GM23338 (cell line): Measurements from ENCODE around the gene LMBR1. TPM values are rescaled to one million over a fixed set of nuclear protein-coding genes. Genes with fewer than 3 reads are reported as not detected.

Experiments
- ATAC-seq: fragments of 200-7000 bp; cut with Tn5 transposase; 3 replicates; pipeline ENCODE4 v1.9.1; 2020
- DNase-seq: peaks from one replicate; pipeline ENCODE4 v3.0.0-alpha.2; 2015; ENCODE audit warnings: low spot score
- H2AFZ ChIP-seq: fragments of 200-600 bp; sonication (generic); 2 replicates; pipeline ENCODE4 v1.8.0; 2016; ENCODE audit warnings: antibody characterized with exemption, mild to moderate bottlenecking, moderate library complexity
- H3F3A ChIP-seq: fragments of 200-600 bp; sonication (generic); replicated peaks from 2 replicates; pipeline ENCODE4 v1.8.0; 2017; ENCODE audit warnings: antibody characterized with exemption, mixed run types, low read depth
- H3K27ac ChIP-seq: fragments of 200-600 bp; sonication (generic); 2 replicates; pipeline ENCODE4 v1.6.1; 2016; ENCODE audit warnings: low read depth
- H3K27me3 ChIP-seq: fragments of 200-600 bp; sonication (generic); 2 replicates; pipeline ENCODE4 v1.8.0; 2016; ENCODE audit warnings: mild to moderate bottlenecking, mixed run types, moderate library complexity; ENCODE audit not compliant: insufficient read depth
- H3K36me3 ChIP-seq: fragments of 200-600 bp; sonication (generic); 2 replicates; pipeline ENCODE4 v1.8.0; 2016; ENCODE audit warnings: mild to moderate bottlenecking; ENCODE audit not compliant: insufficient read depth
- H3K4me1 ChIP-seq: fragments of 200-600 bp; sonication (generic); 2 replicates; pipeline ENCODE4 v1.8.0; 2016; ENCODE audit warnings: mild to moderate bottlenecking, moderate library complexity; ENCODE audit not compliant: insufficient read depth
- H3K4me2 ChIP-seq: fragments of 200-600 bp; sonication (generic); 2 replicates; pipeline ENCODE4 v1.7.1; 2017; ENCODE audit warnings: mixed run types
- H3K4me3 ChIP-seq: fragments of 200-600 bp; sonication (generic); 2 replicates; pipeline ENCODE4 v1.6.1; 2016; ENCODE audit warnings: mixed run types
- H3K79me2 ChIP-seq: fragments of 200-600 bp; sonication (generic); replicated peaks from 2 replicates; pipeline ENCODE4 v1.8.0; 2017; ENCODE audit warnings: mild to moderate bottlenecking; ENCODE audit not compliant: insufficient read depth
- H3K9me2 ChIP-seq: fragments of 200-600 bp; sonication (generic); 2 replicates; pipeline ENCODE4 v1.8.0; 2017; ENCODE audit not compliant: insufficient read depth
- H4K20me1 ChIP-seq: fragments of 200-600 bp; sonication (generic); replicated peaks from 2 replicates; pipeline ENCODE4 v1.8.0; 2017; ENCODE audit warnings: mild to moderate bottlenecking; ENCODE audit not compliant: insufficient read depth
- H3K27ac Mint-ChIP-seq: 2 replicates; pipeline ENCODE4 v1.8.0; 2020; ENCODE audit warnings: inconsistent platforms, mild to moderate bottlenecking, moderate library complexity, mixed read lengths
- H3K27me3 Mint-ChIP-seq: 3 replicates; pipeline ENCODE4 v1.8.0; 2022; ENCODE audit warnings: low read depth, mild to moderate bottlenecking, moderate library complexity, mixed read lengths, inconsistent platforms; ENCODE audit not compliant: insufficient read depth, poor library complexity
- H3K36me3 Mint-ChIP-seq: 3 replicates; pipeline ENCODE4 v1.8.0; 2021; ENCODE audit warnings: low read depth, mild to moderate bottlenecking, inconsistent platforms, moderate library complexity, mixed read lengths
- H3K4me1 Mint-ChIP-seq: 3 replicates; pipeline ENCODE4 v1.8.0; 2020; ENCODE audit warnings: mild to moderate bottlenecking, inconsistent platforms, mixed read lengths
- H3K4me3 Mint-ChIP-seq: 3 replicates; pipeline ENCODE4 v1.8.0; 2021; ENCODE audit warnings: moderate library complexity, mild to moderate bottlenecking, inconsistent platforms, mixed read lengths
- H3K9me3 Mint-ChIP-seq: 3 replicates; pipeline ENCODE4 v1.8.0; 2020; ENCODE audit warnings: moderate library complexity, mild to moderate bottlenecking, inconsistent platforms, mixed read lengths
- CREB1 ChIP-seq: fragments of 250-450 bp; sonication (Bioruptor Pico); IDR thresholded peaks from 2 replicates; pipeline ENCODE4 v1.5.0; 2020; ENCODE audit warnings: low read depth, mild to moderate bottlenecking, moderate library complexity
- EZH2 ChIP-seq: fragments of 200-600 bp; sonication (generic); IDR thresholded peaks from one replicate; pipeline ENCODE4 v1.8.0; 2017; ENCODE audit warnings: antibody characterized with exemption, mild to moderate bottlenecking, low read depth; ENCODE audit not compliant: unreplicated experiment
- EZH2phosphoT487 ChIP-seq: fragments of 200-600 bp; sonication (generic); IDR thresholded peaks from one replicate; pipeline ENCODE4 v1.8.1; 2018; ENCODE audit warnings: antibody characterized with exemption; ENCODE audit not compliant: unreplicated experiment
- JUNB ChIP-seq: IDR thresholded peaks from one replicate; pipeline ENCODE4 v1.6.1; 2016; ENCODE audit warnings: antibody characterized with exemption; ENCODE audit not compliant: unreplicated experiment
- NANOG ChIP-seq: IDR thresholded peaks from 2 replicates; pipeline ENCODE4 v1.6.1; 2016; ENCODE audit warnings: antibody characterized with exemption, borderline replicate concordance
- POLR2AphosphoS5 ChIP-seq: IDR thresholded peaks from 2 replicates; pipeline ENCODE4 v1.6.1; 2016; ENCODE audit warnings: antibody characterized with exemption, low read depth
- ZNF114 ChIP-seq: fragments of 250-450 bp; sonication (Bioruptor Pico); IDR thresholded peaks from 2 replicates; pipeline ENCODE4 v1.5.0; 2020; ENCODE audit warnings: mild to moderate bottlenecking, moderate library complexity
- polyA plus RNA-seq: library from polyadenylated mRNA; unstranded; fragments of >200 nt; fragmentation: Nextera tagmentation; extraction: Ambion mirVana; gene quantifications from 2 replicates; pipeline ENCODE4 v1.2.1, GENCODE V29; 2016
- total RNA-seq: library from RNA; depleted of rRNA; stranded (reverse); fragments of >200 nt; shearing (Covaris generic); gene quantifications from 2 replicates; pipeline ENCODE4 v1.2.3, GENCODE V29; 2014
- TF ChIP-seq, protein P1 (sequence below), 2 experiments: fragments of 200-600 bp in 1 of 2; sonication (generic) in 1 of 2; conservative IDR thresholded peaks; 2 replicates each; pipeline versions ENCODE4 v1.5.1 to v1.6.1; 2016 to 2017; ENCODE audit warnings: antibody characterized with exemption in 2 of 2, low read depth in 2 of 2, mild to moderate bottlenecking in 2 of 2, moderate library complexity in 1 of 2
- TF ChIP-seq, protein P2 (sequence below): IDR thresholded peaks from one replicate; pipeline ENCODE4 v1.6.1; 2018; ENCODE audit warnings: antibody characterized with exemption; ENCODE audit not compliant: unreplicated experiment
- TF ChIP-seq, protein P3 (sequence below): IDR thresholded peaks from 2 replicates; pipeline ENCODE4 v1.6.1; 2016; ENCODE audit warnings: antibody characterized with exemption
- TF ChIP-seq, protein P4 (sequence below): fragments of 250-450 bp; sonication (Bioruptor Pico); IDR thresholded peaks from 2 replicates; pipeline ENCODE4 v1.5.0; 2020; ENCODE audit warnings: mild to moderate bottlenecking, moderate library complexity

Gene LMBR1
- total and polyA plus RNA-seq, 2 experiments from 2014 or later, result 21.8 to 90.1 TPM

DNA sequence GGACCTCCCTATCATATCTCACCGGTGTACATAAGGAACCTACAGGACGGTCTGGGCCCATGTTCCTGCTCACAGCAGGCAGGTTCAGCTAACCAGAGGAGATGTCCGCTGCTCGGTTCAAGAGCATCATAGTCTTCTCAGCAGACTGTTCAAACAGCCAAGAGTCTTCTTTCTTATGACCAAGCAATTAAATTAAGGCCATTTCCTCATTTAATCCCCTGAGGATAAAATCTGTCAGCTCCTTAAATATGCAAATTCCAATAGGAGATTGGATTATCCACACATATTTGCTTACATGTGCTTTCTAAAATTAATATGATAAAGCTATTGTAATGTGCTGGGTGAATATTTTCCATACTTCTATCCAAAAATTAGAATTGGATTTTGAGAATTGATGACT lies 59.7 kb downstream of the LMBR1 start:
- Mint-ChIP-seq H3K27me3 (peaks cover 4% of the 10 kb centered on the region), H3K36me3 (peaks cover 7% of the 10 kb centered on the region; the same call in 1 of the 3 replicates)
- no peak for ATAC-seq

More for the DNA sequence above, 59.7 kb downstream of the LMBR1 start:
- Histone ChIP-seq H3F3A (no peaks in the 10 kb centered on the region), H3K36me3 (peaks cover 5% of the 10 kb centered on the region; the same call in 1 of the 2 replicates), H3K79me2 (peaks cover 8% of the 10 kb centered on the region; the same call in 1 of the 2 replicates), H3K4me2 (no peak overlapping the region), H3K27ac (no peak overlapping the region), H3K27me3 (no peaks in the 10 kb centered on the region), H3K4me1 (no peaks in the 10 kb centered on the region), H2AFZ (no peak overlapping the region), H3K9me2 (no peaks in the 10 kb centered on the region), H4K20me1 (peaks cover 11% of the 10 kb centered on the region; the same call in 1 of the 2 replicates), H3K4me3 (no peak overlapping the region)
- Mint-ChIP-seq H3K4me1 (peaks cover 7% of the 10 kb centered on the region; the same call in 2 of the 3 replicates), H3K27ac (no peak overlapping the region), H3K9me3 (no peaks in the 10 kb centered on the region), H3K4me3 (no peak overlapping the region)
- DNase-seq, result no peak
- TF ChIP-seq ZNF114 (CRISPR knock-in tag), result no peak
- TF ChIP-seq, protein P1, sequence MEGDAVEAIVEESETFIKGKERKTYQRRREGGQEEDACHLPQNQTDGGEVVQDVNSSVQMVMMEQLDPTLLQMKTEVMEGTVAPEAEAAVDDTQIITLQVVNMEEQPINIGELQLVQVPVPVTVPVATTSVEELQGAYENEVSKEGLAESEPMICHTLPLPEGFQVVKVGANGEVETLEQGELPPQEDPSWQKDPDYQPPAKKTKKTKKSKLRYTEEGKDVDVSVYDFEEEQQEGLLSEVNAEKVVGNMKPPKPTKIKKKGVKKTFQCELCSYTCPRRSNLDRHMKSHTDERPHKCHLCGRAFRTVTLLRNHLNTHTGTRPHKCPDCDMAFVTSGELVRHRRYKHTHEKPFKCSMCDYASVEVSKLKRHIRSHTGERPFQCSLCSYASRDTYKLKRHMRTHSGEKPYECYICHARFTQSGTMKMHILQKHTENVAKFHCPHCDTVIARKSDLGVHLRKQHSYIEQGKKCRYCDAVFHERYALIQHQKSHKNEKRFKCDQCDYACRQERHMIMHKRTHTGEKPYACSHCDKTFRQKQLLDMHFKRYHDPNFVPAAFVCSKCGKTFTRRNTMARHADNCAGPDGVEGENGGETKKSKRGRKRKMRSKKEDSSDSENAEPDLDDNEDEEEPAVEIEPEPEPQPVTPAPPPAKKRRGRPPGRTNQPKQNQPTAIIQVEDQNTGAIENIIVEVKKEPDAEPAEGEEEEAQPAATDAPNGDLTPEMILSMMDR (conservative IDR thresholded peaks at IDR 0.05; ENCODE audit: low read depth in 2 of 2), result no peak
- no peak for TF ChIP-seq NANOG
- TF ChIP-seq, protein P2, sequence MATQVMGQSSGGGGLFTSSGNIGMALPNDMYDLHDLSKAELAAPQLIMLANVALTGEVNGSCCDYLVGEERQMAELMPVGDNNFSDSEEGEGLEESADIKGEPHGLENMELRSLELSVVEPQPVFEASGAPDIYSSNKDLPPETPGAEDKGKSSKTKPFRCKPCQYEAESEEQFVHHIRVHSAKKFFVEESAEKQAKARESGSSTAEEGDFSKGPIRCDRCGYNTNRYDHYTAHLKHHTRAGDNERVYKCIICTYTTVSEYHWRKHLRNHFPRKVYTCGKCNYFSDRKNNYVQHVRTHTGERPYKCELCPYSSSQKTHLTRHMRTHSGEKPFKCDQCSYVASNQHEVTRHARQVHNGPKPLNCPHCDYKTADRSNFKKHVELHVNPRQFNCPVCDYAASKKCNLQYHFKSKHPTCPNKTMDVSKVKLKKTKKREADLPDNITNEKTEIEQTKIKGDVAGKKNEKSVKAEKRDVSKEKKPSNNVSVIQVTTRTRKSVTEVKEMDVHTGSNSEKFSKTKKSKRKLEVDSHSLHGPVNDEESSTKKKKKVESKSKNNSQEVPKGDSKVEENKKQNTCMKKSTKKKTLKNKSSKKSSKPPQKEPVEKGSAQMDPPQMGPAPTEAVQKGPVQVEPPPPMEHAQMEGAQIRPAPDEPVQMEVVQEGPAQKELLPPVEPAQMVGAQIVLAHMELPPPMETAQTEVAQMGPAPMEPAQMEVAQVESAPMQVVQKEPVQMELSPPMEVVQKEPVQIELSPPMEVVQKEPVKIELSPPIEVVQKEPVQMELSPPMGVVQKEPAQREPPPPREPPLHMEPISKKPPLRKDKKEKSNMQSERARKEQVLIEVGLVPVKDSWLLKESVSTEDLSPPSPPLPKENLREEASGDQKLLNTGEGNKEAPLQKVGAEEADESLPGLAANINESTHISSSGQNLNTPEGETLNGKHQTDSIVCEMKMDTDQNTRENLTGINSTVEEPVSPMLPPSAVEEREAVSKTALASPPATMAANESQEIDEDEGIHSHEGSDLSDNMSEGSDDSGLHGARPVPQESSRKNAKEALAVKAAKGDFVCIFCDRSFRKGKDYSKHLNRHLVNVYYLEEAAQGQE, result no peak
- TF ChIP-seq, protein P3, sequence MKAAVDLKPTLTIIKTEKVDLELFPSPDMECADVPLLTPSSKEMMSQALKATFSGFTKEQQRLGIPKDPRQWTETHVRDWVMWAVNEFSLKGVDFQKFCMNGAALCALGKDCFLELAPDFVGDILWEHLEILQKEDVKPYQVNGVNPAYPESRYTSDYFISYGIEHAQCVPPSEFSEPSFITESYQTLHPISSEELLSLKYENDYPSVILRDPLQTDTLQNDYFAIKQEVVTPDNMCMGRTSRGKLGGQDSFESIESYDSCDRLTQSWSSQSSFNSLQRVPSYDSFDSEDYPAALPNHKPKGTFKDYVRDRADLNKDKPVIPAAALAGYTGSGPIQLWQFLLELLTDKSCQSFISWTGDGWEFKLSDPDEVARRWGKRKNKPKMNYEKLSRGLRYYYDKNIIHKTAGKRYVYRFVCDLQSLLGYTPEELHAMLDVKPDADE, result no peak
- TF ChIP-seq JUNB, result no peak
- TF ChIP-seq EZH2, result no peak
- TF ChIP-seq POLR2AphosphoS5, result no peak
- no peak for TF ChIP-seq EZH2phosphoT487
- TF ChIP-seq, protein P4, sequence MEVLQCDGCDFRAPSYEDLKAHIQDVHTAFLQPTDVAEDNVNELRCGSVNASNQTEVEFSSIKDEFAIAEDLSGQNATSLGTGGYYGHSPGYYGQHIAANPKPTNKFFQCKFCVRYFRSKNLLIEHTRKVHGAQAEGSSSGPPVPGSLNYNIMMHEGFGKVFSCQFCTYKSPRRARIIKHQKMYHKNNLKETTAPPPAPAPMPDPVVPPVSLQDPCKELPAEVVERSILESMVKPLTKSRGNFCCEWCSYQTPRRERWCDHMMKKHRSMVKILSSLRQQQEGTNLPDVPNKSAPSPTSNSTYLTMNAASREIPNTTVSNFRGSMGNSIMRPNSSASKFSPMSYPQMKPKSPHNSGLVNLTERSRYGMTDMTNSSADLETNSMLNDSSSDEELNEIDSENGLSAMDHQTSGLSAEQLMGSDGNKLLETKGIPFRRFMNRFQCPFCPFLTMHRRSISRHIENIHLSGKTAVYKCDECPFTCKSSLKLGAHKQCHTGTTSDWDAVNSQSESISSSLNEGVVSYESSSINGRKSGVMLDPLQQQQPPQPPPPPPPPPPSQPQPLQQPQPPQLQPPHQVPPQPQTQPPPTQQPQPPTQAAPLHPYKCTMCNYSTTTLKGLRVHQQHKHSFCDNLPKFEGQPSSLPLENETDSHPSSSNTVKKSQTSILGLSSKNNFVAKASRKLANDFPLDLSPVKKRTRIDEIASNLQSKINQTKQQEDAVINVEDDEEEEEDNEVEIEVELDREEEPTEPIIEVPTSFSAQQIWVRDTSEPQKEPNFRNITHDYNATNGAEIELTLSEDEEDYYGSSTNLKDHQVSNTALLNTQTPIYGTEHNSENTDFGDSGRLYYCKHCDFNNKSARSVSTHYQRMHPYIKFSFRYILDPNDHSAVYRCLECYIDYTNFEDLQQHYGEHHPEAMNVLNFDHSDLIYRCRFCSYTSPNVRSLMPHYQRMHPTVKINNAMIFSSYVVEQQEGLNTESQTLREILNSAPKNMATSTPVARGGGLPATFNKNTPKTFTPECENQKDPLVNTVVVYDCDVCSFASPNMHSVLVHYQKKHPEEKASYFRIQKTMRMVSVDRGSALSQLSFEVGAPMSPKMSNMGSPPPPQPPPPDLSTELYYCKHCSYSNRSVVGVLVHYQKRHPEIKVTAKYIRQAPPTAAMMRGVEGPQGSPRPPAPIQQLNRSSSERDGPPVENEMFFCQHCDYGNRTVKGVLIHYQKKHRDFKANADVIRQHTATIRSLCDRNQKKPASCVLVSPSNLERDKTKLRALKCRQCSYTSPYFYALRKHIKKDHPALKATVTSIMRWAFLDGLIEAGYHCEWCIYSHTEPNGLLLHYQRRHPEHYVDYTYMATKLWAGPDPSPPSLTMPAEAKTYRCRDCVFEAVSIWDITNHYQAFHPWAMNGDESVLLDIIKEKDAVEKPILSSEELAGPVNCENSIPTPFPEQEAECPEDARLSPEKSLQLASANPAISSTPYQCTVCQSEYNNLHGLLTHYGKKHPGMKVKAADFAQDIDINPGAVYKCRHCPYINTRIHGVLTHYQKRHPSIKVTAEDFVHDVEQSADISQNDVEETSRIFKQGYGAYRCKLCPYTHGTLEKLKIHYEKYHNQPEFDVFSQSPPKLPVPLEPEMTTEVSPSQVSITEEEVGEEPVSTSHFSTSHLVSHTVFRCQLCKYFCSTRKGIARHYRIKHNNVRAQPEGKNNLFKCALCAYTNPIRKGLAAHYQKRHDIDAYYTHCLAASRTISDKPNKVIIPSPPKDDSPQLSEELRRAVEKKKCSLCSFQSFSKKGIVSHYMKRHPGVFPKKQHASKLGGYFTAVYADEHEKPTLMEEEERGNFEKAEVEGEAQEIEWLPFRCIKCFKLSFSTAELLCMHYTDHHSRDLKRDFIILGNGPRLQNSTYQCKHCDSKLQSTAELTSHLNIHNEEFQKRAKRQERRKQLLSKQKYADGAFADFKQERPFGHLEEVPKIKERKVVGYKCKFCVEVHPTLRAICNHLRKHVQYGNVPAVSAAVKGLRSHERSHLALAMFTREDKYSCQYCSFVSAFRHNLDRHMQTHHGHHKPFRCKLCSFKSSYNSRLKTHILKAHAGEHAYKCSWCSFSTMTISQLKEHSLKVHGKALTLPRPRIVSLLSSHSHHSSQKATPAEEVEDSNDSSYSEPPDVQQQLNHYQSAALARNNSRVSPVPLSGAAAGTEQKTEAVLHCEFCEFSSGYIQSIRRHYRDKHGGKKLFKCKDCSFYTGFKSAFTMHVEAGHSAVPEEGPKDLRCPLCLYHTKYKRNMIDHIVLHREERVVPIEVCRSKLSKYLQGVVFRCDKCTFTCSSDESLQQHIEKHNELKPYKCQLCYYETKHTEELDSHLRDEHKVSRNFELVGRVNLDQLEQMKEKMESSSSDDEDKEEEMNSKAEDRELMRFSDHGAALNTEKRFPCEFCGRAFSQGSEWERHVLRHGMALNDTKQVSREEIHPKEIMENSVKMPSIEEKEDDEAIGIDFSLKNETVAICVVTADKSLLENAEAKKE (CRISPR knock-in tag), result no peak
- no peak for TF ChIP-seq CREB1 (CRISPR knock-in tag)
